ENCODE results near the gene TEX14. TPM values are rescaled to one million over a fixed set of nuclear protein-coding genes. Genes with fewer than 3 reads are reported as not detected.

TEX14 gene
- total RNA-seq, 1 donor from 2014 or later: not detected

DNA sequence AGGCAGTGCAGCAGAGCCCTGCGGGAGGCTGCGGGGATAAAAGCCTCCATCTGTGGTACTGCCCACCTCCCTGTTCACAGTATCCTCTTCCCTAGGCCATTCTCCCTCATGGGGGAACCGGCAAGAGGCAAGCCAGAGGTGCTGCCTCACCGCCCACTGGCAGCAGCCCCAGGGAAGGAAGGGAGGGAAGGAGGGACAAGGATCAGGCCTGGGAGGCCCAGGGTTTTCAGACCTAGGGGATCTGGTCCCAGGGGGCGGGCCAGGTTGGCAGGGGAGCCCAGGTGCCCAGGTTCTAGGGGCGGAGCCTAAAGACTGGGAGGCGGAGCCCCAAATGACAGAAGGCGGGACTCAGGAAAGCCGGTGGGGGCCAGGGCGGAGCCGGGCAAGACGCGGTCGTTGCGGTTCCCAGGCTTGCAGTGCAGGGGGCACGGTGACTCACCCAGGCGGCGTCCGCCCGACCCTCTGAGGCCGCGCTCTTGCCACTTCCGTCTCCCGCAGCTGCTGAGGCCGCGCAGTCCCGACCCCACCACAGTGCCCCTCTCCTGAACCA is 174.4 kb downstream of the TEX14 start:
- Histone ChIP-seq H3K27me3 (no peaks in the 10 kb centered on the region), H3K9me3 (no peaks in the 10 kb centered on the region), H3K4me1 (peaks cover 46% of the 10 kb centered on the region), H3K36me3 (peaks cover 0 to 2% of the 10 kb centered on the region in 2 donors), H3K27ac (peak overlapping the region; percentile 93), H3K4me3 (peak overlapping the region; percentile 61 to 71)
- intact Hi-C loops (cut with DNase I): loop anchor here (5.0 kb wide), 1 partner anchor 1540 kb away; the partner anchor contains the start of gene SCPEP1
- TF ChIP-seq POLR2A (IDR thresholded peaks at IDR 0.05) (no peak), POLR2AphosphoS5 (IDR thresholded peaks at IDR 0.05; ENCODE audit: insufficient read depth in 1 of 2, low read depth in 1 of 2) (no peak)
- DNase-seq (ENCODE audit: extremely low spot score in 2 of 2): no peak

DNA sequence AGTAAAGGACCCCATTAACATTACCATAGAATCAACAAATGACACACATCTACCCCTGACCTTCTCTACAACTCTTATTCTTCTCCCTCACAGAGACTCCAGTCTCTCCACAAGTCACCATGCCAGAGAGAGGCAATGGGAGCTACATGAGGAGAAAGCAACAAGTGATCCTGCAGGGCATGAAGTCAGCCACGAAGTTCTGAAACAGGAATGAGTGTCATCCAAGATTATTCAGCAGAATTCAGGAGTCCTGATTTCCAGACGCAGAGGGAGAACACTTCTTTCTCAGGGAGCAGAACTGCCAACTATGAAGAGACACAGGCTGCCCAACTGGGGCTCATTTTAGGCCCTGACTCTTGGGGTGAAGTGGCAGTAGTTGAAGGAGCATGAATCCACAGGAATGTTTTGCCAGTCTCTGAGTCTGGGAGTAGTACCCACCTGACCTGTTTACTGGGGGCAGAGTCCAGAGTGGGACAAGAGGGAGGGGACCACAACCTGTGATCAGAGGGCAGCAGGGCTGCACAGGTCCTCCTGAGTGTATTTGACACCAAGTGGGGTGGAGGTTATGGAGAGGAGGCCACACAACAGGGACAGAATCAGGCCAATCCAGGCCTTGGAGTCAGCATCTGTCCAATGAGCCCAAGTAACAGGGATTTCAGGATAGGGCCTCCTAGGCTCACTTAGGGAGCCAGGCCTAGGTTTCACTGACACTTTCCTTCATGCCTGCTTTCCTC is 175.0 kb downstream of the TEX14 start:
- Histone ChIP-seq H3K27me3 (no peaks in the 10 kb centered on the region), H3K4me1 (peaks cover 48% of the 10 kb centered on the region), H3K36me3 (peaks cover 0 to 8% of the 10 kb centered on the region in 2 donors), H3K9me3 (no peaks in the 10 kb centered on the region), H3K27ac (peak overlapping the region; percentile 93), H3K4me3 (peak overlapping the region; percentile 61 to 71)
- TF ChIP-seq POLR2AphosphoS5 (IDR thresholded peaks at IDR 0.05; ENCODE audit: insufficient read depth in 1 of 2, low read depth in 1 of 2) (no peak), POLR2A (IDR thresholded peaks at IDR 0.05) (no peak)
- TF ChIP-seq, protein P1, sequence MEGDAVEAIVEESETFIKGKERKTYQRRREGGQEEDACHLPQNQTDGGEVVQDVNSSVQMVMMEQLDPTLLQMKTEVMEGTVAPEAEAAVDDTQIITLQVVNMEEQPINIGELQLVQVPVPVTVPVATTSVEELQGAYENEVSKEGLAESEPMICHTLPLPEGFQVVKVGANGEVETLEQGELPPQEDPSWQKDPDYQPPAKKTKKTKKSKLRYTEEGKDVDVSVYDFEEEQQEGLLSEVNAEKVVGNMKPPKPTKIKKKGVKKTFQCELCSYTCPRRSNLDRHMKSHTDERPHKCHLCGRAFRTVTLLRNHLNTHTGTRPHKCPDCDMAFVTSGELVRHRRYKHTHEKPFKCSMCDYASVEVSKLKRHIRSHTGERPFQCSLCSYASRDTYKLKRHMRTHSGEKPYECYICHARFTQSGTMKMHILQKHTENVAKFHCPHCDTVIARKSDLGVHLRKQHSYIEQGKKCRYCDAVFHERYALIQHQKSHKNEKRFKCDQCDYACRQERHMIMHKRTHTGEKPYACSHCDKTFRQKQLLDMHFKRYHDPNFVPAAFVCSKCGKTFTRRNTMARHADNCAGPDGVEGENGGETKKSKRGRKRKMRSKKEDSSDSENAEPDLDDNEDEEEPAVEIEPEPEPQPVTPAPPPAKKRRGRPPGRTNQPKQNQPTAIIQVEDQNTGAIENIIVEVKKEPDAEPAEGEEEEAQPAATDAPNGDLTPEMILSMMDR (IDR thresholded peaks at IDR 0.05): no peak
- intact Hi-C loops (cut with DNase I): loop anchor here (5.0 kb wide), 1 partner anchor 1540 kb away; the partner anchor contains the start of gene SCPEP1
- no peak for DNase-seq (ENCODE audit: extremely low spot score in 2 of 2)

DNA sequence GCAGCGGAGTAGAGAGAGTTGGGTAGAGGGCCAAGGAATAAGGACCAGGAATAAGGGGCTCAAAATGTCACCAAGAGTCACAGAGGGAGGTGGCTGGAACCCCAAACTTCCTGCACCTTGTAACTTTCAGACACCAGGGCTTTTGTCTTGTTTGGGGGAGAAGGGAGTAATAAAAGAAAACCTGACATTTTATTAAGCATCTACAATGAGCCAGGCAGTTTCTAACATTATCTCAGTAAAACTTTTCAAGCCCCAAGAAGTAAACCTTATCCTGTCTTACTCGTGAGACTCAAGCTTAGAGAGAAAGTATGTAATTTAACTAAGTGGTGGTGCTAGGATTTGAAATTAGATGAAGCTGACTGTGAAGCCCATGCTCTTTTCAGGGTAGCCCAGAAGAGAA is 176.6 kb downstream of the TEX14 start:
- H3K27me3 ChIP-seq: no peaks in the 10 kb centered on the region
- peak overlapping the region in 1 of 2 donors; percentile 67 for H3K4me3 ChIP-seq
- peak overlapping the region; percentile 84 for H3K27ac ChIP-seq
- peaks cover 0 to 23% of the 10 kb centered on the region in 2 donors for H3K36me3 ChIP-seq
- TF ChIP-seq POLR2A (IDR thresholded peaks at IDR 0.05) (no peak), POLR2AphosphoS5 (IDR thresholded peaks at IDR 0.05; ENCODE audit: insufficient read depth in 1 of 2, low read depth in 1 of 2) (no peak)
- TF ChIP-seq, protein P1 (IDR thresholded peaks at IDR 0.05): no peak
- intact Hi-C loops (cut with DNase I): loop anchor here (5.0 kb wide), 1 partner anchor 1538 kb away; the partner anchor contains the start of gene SCPEP1
- DNase-seq (ENCODE audit: extremely low spot score in 2 of 2): no peak
- H3K9me3 ChIP-seq: no peaks in the 10 kb centered on the region
- peaks cover 48% of the 10 kb centered on the region for H3K4me1 ChIP-seq

DNA sequence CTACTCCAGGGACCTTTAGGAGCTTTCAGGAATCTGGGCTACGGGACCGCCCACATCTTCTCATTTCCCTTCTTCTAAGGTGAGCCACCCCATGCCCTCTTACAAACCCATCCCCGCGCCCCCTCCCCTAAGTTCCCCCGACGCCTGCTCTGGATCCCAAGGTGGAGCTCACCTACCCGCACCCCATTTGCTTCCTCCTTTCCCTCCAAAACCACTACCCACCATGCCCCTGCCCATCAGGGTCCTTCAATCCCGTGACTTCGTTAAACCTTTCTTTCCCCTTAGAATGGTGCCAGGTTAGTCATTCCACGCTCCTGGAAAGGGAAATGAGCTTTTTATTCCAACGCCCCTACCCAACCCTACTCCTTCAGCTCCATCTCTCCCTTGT is 177.1 kb downstream of the TEX14 start:
- intact Hi-C loops (cut with DNase I): loop anchor here (5.0 kb wide), 1 partner anchor 1537 kb away; the partner anchor contains the start of gene SCPEP1
- DNase-seq (ENCODE audit: extremely low spot score in 2 of 2): peak in 1 of 2 donors; percentile 83
- Histone ChIP-seq H3K4me1 (peaks cover 48% of the 10 kb centered on the region), H3K4me3 (peak overlapping the region; percentile 67 to 90), H3K27ac (peak overlapping the region; percentile 84), H3K27me3 (no peaks in the 10 kb centered on the region), H3K36me3 (peaks cover 0 to 28% of the 10 kb centered on the region in 2 donors), H3K9me3 (no peaks in the 10 kb centered on the region)
- TF ChIP-seq, protein P1 (IDR thresholded peaks at IDR 0.05): no peak

DNA sequence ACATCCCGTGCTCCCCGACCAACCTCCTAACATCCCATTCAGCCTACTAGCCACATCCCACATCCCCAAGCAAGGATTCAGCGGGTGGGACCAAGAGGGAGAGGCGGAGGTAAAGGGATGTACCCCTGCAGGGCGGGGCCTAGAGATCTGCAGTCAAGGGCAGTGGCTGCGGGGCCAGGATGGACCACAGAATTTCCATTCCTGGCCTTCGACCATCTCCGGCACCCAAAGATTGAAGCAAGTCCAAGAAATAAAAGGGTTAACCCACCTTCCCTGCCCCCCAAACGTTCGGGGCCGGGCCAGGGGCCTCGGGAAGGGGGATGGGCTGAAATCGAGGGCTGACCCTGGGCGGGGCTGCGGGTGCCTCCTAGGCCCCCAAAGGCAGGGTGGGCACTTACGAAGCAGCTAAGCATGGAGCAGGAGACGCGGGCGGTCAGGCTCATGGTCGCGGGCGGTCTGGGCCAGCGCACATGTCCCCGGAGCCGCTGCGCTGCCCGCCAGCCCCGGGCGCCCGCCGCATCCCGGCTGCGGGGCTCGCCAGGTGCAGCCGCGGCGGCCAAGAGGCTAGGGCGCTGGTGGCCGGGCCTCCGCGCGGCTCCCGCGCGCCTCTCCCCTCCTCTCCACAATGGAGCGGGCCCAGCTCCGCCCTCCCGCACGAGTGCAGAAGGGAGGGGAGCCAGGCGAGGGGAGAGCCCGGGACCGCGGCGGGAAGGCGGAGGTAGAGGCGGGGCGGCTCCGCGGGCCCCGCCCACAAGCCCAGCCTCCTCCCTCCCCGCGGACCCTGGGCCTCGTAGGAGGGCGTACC is 177.7 kb downstream of the TEX14 start, which contains the start of gene MTMR4:
Gene MTMR4, minus strand, starts transcription at position 674 of the 805 bp plus-strand sequence. Its CDS starts 231 bp downstream, at position 443.
- H3K4me3 ChIP-seq: peak within 1 kb of the TSS; percentile 67 to 90
- peaks cover 48% of the 10 kb centered on the region for H3K4me1 ChIP-seq
- no peaks in the 10 kb centered on the region for H3K9me3 ChIP-seq
- H3K36me3 ChIP-seq: peaks cover 3 to 34% of the 10 kb centered on the region in 2 donors
- DNase-seq (ENCODE audit: extremely low spot score in 2 of 2): peak in 1 of 2 donors; percentile 87
- intact Hi-C loops (cut with DNase I): no loop called here
- H3K27ac ChIP-seq: peak within 1 kb of the TSS; percentile 84
- TF ChIP-seq POLR2AphosphoS5 (IDR thresholded peaks at IDR 0.05; ENCODE audit: insufficient read depth in 1 of 2, low read depth in 1 of 2): peak; percentile 40 to 52
- peak in 1 of 2 donors; percentile 21 for TF ChIP-seq POLR2A (IDR thresholded peaks at IDR 0.05)
- TF ChIP-seq, protein P1 (IDR thresholded peaks at IDR 0.05): no peak
- no peaks in the 10 kb centered on the region for H3K27me3 ChIP-seq
